Stimulated activated CD4-positive, alpha-beta T cell treated with anti-CD3 and anti-CD28 coated beads, TNF-alpha, amount 100 ng/mL, for 24 hours (primary cell): Measurements from ENCODE around the gene TSSK6.

ENCODE experiments used
- DNase-seq, 3 experiments: peaks; one replicate each; pipeline ENCODE4 v3.0.0-alpha.2; 2020; ENCODE audit warnings: low read depth in 3 of 3

TSSK6 gene

DNA sequence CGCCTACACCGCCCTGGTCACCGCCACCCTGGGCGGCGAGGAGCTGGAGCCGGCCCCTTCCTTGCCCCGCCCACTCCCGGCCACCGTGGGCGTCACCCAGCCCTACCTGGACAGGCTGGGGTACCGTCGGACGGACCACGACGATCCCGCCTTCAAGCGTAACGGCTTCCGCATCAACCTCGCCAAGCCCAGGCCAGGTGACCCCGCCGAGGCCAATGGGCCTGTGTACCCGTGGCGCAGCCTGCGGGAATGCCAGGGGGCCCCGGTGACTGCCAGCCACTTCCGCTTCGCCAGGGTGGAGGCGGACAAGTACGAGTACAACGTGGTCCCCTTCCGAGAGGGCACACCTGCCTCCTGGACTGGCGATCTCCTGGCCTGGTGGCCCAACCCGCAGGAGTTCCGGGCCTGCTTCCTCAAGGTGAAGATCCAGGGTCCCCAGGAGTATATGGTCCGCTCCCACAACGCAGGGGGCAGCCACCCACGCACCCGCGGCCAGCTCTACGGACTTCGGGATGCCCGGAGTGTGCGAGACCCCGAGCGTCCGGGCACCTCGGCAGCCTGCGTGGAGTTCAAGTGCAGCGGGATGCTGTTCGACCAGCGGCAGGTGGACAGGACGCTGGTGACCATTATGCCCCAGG, 29.7 kb upstream of the TSSK6 start:
- no peak for DNase-seq

DNA sequence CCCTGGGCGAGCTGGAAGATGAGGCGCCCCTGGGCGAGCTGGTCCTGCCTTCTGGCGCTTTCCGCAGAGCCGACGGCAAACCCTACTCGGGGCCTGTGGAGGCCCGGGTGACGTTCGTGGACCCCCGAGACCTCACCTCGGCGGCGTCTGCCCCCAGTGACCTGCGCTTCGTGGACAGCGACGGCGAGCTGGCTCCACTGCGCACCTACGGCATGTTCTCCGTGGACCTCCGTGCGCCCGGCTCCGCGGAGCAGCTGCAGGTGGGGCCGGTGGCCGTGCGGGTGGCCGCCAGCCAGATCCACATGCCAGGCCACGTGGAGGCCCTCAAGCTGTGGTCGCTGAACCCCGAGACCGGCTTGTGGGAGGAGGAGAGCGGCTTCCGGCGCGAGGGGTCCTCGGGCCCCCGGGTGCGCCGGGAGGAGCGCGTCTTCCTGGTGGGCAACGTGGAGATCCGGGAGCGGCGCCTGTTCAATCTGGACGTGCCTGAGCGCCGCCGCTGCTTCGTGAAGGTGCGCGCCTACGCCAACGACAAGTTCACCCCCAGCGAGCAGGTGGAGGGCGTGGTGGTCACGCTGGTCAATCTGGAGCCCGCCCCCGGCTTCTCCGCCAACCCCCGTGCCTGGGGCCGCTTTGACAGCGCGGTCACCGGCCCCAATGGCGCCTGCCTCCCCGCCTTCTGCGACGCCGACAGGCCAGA, 29.1 kb upstream of the TSSK6 start:
- no peak for DNase-seq

DNA sequence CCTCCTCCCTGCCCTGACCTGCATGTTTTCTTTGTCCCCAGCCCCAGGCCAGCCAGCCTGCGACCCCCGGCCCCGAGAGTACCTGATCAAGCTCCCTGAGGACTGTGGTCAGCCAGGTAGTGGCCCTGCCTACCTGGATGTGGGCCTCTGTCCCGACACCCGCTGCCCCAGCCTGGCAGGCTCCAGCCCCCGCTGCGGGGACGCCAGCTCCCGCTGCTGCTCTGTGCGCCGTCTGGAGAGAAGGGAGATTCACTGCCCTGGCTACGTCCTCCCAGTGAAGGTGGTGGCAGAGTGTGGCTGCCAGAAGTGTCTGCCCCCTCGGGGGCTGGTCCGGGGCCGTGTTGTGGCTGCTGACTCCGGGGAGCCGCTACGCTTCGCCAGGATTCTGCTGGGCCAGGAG, 28.3 kb upstream of the TSSK6 start:
- DNase-seq: no peak

DNA sequence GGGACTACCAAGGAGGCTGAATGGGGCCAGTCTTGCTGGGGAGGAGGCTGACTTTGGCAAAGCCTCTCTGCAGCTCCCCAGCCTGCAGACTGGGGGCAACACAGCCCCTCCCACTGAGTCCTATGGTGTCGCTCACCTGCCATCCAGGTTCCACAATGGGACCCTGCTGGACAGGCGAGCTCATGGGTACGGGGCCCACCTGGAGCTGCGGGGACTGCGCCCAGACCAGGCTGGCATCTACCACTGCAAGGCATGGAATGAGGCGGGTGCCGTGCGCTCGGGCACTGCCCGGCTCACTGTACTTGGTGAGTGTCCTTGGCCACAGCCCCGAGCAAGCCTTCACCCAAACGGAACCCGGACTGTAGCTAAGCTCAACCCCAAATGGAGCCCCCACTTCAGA, 27.8 kb upstream of the TSSK6 start:
- DNase-seq: no peak

DNA sequence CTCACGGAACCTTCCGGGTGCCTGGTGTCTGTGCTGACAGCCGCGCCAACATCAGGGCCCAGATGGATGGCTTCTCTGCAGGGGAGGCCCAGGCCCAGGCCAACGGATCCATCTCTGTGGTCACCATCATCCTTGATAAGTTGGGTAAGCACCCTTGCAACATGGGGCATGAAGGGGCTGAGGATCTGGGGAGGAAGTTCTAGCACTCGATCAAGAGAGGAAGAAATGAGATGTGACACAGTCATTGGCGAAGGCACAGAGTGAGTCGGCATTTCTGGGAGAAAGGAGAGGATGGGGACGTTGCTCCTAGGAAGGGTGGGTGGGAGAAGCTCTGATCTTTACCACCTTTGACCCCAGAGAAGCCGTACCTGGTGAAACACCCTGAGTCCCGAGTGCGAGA, 27.2 kb upstream of the TSSK6 start:
- DNase-seq: no peak

DNA sequence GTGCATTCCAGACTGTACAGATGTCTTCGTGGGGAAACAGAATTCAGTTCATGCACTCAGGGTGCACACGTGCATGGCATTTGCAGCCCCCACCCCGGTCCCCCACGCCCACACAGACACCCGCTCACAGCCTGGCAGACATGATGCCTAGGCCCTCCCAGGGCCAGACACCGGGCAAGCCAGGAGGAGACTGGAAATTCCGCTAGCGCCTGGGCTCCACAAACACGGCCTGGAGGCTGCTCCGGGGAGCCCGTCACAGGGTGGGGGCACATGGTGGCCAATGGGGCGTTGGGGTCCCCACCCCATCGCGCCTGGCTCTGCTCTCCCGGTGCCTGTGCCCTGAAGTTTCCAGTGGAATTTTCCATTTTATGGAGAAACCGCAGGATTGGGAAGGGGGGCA, 26.3 kb upstream of the TSSK6 start:
- no peak for DNase-seq

DNA sequence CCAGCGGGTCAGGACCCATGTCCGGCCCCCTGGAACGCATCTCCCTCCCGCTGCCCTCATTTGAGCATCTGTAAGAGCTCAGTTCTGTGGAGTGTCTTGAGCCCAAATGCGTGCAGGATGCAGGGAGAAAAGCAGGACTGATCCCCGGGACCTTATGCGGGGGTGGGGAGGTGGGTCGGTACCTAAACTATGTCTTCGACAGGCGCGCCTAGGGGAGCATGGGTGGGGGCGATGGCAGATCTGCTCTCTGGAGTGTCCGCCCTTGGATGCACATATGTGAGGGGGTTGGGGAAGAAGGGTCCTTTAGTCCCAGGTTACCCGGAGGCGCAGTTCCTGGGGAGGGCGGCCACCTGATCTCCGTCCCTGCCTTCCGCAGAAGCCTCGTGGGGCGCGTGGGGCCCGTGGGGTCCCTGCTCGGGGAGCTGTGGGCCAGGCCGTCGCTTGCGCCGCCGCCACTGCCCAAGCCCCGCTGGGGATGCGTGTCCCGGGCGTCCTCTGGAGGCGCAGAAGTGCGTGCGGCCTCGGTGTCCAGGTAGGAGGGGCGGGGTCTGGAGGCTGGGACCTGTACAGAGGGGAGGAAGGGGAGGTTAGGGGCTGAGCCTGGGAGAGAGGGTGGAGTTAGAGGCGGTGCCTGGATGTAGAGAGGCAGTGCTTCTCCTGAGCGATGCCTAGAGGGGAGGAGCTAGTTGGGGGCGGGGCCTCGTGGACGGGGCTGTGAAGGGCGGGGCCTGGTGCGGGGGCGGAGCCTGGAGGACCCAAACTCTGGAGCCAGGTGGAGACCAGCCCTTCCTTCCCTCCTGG, 25.6 kb upstream of the TSSK6 start:
- DNase-seq: peak; percentile 52 to 83 (median 55)

DNA sequence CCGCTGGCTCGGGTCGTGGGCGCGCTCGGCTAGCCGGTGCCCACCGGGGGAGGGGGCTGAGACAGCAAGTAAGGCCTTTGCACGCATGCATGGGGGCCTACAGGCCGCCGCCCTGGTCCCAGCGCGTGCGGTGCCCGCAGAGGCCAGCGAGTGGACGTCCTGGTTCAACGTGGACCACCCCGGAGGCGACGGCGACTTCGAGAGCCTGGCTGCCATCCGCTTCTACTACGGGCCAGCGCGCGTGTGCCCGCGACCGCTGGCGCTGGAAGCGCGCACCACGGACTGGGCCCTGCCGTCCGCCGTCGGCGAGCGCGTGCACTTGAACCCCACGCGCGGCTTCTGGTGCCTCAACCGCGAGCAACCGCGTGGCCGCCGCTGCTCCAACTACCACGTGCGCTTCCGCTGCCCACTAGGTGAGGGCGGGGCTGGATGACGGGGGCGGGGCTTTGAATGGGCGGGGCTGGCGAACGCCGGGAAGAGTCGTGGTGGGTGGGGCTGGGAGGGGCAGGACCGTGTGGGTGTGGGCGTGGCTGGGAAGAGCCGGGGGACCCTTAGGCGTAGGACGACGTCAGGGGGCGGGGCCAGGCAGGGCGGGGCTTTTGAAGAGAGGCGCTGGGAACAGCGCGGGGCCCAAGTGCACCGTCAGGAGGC, 24.8 kb upstream of the TSSK6 start:
- DNase-seq: peak in 2 of 3 experiments; percentile 38 to 82

DNA sequence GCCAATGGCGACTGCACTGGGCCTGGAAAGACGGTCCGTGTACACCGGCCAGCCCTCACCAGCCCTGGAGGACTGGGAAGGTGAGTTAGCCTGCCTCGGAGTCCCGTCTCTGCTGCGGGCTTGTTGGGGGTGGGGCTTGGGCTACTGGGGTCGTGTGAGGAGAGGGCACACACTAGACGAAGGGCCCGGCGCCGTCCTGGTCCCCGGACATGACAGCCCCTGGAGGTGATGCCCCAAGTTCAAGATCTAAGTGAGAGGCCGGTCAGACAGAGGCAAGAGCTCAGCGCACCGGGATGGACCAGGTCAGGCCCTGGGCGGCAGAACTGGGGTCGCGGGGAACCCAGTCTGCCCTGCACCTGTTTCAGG, 24.3 kb upstream of the TSSK6 start:
- DNase-seq: no peak

DNA sequence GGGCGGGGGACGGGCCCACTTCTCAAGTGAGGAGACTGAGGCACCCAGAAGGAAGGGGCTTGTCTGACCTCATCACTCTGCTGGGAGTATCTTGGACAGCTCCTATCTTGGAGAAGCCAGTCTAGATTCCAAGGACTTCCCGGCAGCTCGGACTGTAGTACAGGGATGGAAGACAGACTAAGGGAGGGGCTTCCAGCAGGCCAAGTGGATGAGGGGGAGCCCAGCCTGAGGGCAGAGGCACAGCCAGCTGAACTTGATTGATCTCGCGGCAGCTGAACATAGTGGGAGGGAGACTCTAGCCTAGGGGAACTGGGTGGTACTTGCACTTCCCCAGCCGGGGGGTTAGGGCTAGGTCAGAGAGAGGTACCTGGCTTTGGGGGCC, 23.4 kb upstream of the TSSK6 start:
- no peak for DNase-seq

DNA sequence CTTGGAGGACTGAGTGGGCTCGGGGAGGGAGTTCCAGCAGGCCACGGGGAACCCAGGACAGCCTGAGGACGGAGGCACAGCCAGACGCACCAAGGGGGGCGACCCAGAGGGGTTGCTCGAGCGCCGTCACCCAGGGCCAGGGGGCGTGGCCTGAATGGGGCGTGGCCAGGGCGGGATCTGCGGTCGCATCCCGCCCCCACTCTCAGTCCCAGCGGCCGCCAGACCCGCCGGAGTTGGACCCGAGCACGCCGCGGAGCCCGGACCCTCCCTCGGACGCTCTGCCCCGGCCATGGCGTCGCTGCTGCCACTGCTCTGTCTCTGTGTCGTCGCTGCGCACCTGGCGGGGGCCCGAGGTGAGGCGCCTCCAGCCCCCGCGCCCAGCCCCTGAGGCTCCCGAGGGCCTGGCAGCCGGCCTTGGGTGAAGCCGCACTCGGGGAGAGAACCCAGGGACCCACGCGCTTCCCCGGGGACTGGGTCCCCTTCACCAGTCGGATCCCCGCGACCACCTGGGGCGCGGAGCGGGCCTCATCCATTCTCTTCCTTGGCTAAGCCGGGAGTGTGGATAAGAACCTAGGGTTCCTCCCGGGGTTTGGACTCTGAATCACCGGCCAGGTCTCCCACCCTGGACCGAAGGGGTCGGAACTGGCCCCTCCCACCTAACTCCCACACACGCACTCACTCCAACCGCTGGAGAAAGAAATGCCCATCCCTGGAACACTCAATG, 22.9 kb upstream of the TSSK6 start, which contains the start of gene CILP2:
TSS of gene CILP2 (plus strand) at position 205 of the 724 bp plus-strand sequence. CDS start at position 290, 85 bp downstream.
- DNase-seq: peak in 1 of 3 experiments; percentile 35

DNA sequence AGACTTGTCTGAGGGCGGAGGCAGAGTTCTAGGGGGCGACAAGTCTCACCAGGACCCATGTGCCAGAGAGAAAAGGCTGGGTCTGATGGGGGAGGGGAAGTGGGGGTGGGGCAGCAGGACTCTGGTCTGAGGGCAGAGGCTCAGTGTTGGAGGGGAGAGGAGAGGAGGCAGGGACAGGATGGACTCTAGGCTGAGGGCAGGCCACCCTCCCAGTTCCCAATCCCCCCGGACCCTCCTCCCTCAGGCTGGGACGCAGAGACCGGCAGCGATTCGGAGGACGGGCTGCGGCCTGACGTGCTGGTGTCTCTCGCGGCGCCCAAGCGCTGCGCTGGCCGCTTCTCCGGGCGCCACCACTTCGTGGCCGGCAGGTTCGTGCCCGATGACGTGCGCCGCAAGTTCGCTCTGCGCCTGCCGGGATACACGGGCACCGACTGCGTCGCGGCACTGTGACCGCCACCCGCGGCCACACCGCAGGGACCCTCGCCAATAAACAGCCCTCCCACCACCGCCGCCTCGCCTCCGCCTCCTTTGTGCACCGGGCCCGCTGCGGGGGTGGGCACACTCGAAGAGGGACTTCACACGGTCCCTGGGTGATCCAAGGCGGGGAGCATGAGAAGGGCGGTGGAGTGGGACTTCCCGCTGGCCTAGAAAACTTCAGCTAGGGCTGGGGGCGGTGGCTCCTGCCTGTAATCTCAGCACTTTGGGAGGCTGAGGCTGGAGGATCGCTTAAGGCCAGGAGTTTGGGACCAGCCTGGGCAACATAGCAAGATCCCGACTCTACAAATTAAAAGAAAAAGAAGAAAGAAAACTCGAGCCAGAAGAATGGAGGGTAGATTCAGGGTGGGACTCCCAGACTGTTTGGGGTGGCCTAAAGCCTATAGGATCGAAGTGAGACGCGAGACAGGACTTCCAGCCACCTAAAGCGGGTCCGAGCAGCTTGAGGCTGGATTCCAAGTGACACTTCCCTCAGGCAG, 22.0 kb upstream of the TSSK6 start:
- DNase-seq: no peak

DNA sequence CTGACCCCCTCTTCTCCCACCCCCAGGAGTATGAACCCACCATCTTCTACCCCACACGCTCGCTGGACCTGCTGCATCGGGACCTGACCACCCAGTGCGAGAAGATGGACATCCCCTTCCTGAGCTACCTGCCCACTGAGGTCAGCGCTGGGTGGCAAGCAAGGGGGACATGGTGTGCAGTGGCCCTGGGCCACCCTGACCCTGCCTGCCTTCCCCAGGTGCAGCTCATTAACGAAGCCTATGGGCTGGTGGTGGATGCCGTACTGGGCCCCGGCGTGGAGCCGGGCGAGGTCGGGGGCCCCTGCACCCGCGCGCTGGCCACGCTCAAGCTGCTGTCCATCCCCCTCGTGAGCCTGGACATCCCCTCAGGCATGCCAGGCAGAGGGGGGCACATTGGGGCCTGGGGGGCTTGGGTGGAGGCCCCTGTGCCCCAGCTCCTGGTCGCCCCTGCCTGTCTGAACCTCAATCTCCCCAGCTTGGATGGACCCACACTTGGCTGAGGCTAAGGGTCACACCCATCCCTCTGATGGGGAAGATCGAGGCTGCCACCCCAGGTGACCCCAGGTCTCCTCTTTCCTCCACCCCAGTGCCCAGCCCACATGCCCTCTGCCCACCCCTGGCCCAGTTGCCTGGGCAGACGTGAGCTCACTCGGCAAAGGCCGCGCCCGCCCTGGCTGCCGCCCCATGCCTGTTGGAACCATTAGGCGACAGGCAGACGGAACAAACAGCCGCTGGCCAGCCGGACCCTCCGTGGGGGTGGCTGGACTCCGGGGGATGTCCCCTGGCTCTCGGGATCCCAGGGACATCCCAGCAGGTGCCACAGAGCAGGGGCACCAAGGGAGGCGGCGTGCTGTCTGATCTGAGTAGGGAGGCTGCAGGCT, 20.2 kb upstream of the TSSK6 start:
- no peak for DNase-seq

DNA sequence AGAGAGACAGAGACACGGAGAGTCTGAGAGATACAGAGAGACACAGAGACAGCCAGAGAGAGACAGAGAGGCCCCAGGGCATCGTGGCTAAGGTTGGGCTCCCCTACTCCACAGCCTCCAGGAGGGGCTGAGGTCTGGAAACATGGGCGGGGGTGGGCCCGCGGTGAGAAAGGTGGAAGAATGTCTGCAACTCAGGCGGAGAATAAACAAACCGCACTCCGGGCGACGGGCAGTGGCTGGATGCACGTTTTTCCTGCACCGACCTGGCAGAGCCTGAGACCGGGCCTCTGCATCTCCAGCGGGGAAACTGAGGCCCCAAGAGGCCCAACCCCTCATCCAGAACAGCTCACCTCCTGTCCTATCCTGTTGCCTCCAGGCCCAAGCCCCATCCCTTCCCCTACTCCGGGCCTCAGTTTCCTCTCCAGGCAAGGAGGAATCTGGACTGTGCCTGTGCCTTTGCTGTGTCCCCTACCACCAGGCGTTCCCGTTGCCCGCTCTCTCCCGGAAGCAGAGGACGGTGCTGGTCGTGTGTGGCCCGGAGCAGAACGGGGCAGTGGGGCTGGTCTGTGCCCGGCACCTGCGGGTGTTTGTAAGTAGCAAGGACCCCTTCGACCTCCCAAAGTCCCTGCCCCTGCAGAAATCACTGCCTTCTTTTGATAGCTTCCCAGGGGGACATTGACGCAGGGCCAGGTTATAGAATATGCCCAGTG, 19.4 kb upstream of the TSSK6 start:
- DNase-seq: no peak

DNA sequence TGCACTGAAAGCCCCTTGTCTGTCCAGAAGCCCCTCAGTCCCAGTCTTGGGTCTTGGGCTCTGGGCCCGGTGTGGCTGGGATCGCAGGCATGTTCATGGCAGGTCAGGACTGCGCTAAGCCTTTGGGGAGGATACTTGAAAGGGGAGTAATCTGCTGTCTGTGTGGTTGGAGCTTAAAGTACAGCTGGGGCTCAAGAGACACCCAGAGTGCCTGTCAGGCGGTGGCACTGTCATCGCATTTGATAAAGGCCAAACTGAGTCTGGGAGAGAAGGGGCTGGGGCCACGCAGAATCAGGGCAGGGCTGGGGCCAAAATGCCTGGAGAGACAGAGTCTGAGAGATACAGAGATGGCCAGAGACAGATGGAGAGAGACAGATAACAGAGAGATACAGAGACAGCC, 18.5 kb upstream of the TSSK6 start:
- DNase-seq: no peak

DNA sequence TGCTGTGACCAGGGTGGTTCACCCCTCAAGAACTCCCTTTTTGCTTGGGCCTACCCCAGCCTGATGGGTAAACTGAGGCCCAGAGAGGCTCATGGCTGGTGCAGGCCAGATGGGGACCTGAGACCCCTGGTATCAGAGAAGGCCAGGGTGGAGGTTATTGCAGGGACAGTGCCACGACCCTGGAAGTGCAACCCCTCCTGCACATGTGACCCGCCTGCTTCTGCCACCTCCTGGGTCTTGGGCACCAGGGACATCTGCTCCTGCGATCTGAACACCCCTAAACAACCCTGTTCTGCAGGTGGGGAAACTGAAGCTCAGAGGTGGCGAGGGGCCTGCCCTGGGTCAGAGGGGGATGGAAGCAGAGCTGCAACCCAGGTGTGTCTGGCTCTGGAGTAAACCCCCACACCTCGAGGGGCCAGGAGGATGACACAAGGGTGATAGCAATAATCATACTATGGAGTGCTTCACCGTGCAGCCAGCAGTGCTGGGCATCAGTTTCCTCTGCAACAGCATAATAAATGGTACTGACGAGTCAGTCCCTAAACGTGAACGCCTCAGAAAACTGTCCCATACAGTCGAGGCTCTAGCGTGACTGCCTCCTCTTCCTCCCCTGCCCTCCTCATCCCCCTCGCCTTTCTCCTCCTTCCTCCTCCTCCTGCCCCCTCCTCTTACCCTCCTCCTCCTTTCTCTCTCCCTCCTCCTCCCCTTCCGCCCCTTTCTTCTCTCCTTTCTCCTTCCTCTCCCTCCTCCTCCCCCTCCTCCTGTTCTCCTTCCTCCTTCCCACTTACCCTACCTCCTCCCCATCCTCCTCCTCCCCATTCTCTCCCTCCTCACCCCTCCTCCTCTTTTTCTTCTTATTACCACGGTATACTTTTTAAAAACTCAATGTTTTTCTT, 17.7 kb upstream of the TSSK6 start:
- no peak for DNase-seq

DNA sequence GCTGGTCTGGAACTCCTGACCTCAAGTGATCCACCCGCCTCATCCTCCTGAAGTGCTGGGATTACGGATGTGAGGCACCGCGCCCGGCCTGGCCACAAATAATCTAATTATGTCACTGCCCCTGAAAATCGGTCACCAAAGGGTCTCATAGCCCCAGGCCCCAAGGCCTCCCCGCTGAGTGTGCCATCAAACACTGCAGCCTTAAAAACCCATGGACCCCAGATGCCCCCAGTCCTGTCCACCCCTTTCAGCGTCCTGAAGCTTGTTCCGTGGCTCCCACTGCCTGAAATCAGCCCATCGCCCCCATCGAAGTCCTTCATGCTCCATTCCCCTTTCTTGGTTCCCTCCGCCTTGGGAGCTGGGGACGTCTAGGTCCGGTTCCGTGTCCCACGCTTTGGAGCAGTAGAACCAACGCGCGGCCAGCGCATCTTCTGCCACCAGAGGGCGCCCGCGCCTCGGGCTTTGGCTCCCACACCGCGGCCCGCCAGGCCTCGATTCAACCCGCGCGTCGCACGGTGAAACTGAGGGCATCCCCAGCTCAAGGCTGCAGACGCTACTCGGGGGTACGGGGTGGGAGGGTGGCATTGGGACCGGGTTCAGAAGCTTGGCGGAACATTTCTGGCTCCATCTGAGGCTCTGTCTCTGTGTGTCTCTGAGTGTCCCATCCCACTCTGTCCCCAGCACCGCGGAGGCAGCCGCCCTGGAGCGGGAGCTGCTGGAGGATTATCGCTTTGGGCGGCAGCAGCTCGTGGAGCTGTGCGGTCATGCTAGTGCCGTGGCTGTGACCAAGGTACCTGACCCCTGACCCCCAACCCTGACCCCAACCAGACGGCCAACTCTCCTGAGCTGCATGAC, 16.8 kb upstream of the TSSK6 start:
- peak; percentile 75 to 83 (median 81) for DNase-seq
